Gastrocnemius medialis (tissue), 4 donors: ENCODE results near the gene ATP7B.

Experiments
- POLR2A ChIP-seq, 2 donors: fragments of 450-650 bp; IDR thresholded peaks; one replicate each; pipeline ENCODE4 v1.6.1; 2017; ENCODE audit warnings: antibody characterized with exemption in 2 of 2, mild to moderate bottlenecking in 2 of 2, moderate library complexity in 2 of 2
- TF ChIP-seq, protein P1 (sequence below), 5 experiments: fragments of 450-650 bp in 3 of 5; fragments of 200-600 bp in 2 of 5; sonication (generic) in 2 of 5; IDR thresholded peaks in 4 of 5; conservative IDR thresholded peaks in 1 of 5; 1 replicate in 4 of 5; 2 replicates in 1 of 5; pipeline ENCODE4 v1.5.1; 2016 to 2019; ENCODE audit warnings: antibody characterized with exemption in 5 of 5, mild to moderate bottlenecking in 3 of 5, moderate library complexity in 3 of 5

DNA sequence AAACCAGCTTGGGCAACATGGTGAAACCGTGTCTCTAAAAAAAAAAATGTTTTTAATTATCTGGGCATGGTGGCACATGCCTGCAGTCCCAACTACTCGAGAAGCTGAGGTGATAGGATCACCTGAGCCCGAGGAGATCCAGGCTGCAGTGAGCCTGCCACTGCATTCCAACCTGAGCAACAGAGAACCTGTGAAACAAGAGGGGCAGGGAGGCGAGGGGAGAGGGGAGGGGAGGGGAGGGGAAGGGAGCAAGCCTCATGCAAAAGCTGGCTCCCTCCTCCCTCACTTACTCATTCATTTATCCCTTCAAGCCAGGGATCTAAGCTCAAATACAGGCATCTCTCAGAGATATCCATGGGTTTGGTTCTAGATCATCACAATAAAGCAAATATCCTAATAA is 8.9 kb downstream of the ATP7B start:
- TF ChIP-seq, protein P1, sequence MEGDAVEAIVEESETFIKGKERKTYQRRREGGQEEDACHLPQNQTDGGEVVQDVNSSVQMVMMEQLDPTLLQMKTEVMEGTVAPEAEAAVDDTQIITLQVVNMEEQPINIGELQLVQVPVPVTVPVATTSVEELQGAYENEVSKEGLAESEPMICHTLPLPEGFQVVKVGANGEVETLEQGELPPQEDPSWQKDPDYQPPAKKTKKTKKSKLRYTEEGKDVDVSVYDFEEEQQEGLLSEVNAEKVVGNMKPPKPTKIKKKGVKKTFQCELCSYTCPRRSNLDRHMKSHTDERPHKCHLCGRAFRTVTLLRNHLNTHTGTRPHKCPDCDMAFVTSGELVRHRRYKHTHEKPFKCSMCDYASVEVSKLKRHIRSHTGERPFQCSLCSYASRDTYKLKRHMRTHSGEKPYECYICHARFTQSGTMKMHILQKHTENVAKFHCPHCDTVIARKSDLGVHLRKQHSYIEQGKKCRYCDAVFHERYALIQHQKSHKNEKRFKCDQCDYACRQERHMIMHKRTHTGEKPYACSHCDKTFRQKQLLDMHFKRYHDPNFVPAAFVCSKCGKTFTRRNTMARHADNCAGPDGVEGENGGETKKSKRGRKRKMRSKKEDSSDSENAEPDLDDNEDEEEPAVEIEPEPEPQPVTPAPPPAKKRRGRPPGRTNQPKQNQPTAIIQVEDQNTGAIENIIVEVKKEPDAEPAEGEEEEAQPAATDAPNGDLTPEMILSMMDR (IDR thresholded peaks at IDR 0.05 in 4 of 5, conservative IDR thresholded peaks at IDR 0.05 in 1 of 5): no peak
- no peak for TF ChIP-seq POLR2A (IDR thresholded peaks at IDR 0.05)
